GM12865 (cell line): Measurements from ENCODE around the gene GUCY1A2.

Source experiments
- DNase-seq: peaks from one replicate; pipeline ENCODE4 v3.0.0; 2010; ENCODE audit warnings: low read depth
- H3K4me3 ChIP-seq: 2 replicates; pipeline ENCODE4 v1.5.1; 2011; ENCODE audit warnings: mild to moderate bottlenecking, low read depth, low read length, control low read depth
- TF ChIP-seq, protein P1 (sequence below): IDR thresholded peaks from 2 replicates; pipeline ENCODE4 v1.5.1; 2011; ENCODE audit warnings: low read length, control low read depth, low read depth, inconsistent platforms; ENCODE audit not compliant: insufficient read depth; ENCODE audit errors: missing control alignments

The GUCY1A2 gene

DNA sequence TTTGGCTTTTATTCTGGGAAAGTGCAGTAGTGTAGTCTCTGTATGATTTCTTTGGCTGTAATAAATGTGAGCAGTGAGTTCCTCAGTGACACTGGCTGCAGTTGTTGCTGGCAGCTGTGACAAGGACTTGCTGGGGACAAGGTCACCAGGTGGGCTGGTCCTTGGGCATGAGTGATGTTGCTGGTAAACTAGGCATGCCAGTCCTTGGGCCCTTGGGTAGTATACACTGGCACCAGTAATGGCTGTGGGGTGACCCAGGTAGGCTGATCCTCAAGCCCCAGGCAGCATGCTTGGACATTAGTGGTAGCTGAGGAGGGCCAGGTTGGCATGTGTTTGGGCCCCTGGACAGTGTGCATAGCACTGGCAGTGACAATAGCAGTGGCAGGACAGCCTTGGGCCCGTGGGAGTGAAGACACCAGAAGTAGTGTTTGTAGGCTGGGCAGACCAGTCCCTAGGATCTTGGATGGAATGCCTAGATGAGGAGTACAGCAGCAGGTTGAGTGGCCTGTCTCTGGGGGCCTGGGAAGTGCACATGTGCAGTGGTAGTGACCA is 164.3 kb downstream of the GUCY1A2 start:
- no peak for DNase-seq
- no peak overlapping the region for H3K4me3 ChIP-seq
- TF ChIP-seq, protein P1, sequence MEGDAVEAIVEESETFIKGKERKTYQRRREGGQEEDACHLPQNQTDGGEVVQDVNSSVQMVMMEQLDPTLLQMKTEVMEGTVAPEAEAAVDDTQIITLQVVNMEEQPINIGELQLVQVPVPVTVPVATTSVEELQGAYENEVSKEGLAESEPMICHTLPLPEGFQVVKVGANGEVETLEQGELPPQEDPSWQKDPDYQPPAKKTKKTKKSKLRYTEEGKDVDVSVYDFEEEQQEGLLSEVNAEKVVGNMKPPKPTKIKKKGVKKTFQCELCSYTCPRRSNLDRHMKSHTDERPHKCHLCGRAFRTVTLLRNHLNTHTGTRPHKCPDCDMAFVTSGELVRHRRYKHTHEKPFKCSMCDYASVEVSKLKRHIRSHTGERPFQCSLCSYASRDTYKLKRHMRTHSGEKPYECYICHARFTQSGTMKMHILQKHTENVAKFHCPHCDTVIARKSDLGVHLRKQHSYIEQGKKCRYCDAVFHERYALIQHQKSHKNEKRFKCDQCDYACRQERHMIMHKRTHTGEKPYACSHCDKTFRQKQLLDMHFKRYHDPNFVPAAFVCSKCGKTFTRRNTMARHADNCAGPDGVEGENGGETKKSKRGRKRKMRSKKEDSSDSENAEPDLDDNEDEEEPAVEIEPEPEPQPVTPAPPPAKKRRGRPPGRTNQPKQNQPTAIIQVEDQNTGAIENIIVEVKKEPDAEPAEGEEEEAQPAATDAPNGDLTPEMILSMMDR: no peak

DNA sequence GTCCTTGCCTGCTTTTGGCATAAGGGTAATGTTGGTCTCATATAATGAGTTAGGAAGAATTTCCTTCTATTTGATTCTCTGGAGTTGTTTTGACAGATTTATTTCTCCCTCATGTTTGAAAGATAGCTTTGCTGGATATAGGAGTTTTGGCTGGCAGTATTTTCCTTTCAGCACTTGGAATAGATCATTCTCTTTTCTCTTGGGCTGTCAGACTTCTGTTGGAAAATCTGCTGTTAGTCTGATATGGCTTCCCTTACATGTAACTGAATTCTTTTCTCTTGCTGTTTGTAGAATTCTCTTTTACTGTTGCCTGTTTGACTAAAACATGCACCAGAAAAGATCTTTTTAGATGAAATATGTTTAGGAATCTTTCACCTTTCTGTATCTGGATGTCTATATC is 165.5 kb downstream of the GUCY1A2 start:
- TF ChIP-seq, protein P1: no peak
- DNase-seq: no peak
- no peak overlapping the region for H3K4me3 ChIP-seq

DNA sequence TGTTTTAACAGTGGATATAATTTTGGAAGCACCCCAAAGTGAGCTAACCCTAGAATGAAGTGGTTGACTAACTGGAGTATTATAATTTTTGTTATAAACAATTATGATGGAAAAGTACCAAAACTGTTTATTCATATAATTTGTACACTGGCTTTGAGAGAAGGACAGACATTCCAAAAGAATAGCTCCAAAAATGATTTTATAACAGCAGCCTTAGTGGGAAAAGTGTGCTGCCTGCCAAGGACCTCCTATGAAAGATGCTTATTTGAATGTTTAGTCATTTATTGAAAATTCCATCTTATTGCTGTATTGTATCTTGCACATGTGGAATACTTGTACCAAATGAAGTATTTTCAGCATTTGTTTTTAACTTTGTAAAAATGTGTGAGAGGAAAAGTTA is 169.8 kb downstream of the GUCY1A2 start:
- H3K4me3 ChIP-seq: no peak overlapping the region
- TF ChIP-seq, protein P1: no peak
- no peak for DNase-seq

DNA sequence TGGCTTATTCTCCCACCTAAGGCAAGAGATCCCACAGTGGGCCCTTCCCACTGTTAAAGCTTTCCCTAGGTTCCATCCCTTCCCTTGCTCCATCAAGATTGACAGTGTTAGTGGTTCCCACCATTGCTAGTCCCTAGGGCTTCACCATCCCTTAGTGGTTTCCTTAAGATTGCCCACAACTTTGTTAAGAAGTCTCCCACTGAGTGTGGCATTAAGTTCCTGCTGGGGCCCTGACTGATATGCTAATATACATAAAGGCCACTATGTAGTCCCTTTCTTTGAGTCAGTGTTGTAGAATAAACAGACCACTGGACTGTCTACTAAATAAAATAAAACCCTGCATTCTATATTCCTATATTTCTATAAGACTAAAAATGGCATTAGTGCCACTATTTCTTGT is 176.1 kb downstream of the GUCY1A2 start:
- no peak overlapping the region for H3K4me3 ChIP-seq
- no peak for DNase-seq
- TF ChIP-seq, protein P1: no peak

DNA sequence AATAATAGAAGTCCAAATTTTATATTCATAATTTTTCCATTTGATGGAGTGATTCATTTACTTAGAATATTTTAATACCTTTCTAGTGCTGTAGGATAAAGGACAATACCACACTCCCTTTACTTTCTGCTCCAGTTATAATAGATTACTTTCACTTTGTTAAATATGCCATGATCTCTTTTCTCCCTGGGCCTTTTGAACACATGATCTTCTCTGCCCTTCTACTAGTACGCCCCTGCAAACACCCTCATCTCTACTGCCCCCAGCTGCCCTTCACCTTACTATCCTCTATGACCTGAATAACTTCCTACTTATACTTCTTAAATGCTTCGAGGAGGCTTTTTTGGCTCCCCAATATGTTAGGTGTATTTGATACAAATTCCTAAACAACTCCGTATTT is 177.3 kb downstream of the GUCY1A2 start:
- TF ChIP-seq, protein P1: no peak
- no peak for DNase-seq
- no peak overlapping the region for H3K4me3 ChIP-seq

DNA sequence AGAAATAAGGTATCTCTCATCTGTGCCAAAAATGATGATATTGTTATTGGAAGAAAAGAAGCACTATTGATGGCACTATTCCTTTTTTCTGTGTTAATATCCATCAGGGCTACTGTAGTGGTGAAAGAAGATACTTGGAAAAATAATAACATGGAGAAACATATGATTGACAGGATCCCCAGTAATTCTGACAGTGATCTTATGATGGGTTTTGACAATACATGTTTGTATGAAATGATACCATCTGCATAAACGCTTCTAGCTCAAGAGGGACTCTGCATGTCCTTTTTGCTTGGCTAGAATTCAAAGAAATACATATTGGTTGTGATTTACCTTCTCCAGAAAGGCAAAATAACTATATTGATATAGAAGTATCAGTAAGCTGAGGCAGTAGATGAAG is 178.1 kb downstream of the GUCY1A2 start:
- H3K4me3 ChIP-seq: no peak overlapping the region
- no peak for DNase-seq
- TF ChIP-seq, protein P1: no peak

DNA sequence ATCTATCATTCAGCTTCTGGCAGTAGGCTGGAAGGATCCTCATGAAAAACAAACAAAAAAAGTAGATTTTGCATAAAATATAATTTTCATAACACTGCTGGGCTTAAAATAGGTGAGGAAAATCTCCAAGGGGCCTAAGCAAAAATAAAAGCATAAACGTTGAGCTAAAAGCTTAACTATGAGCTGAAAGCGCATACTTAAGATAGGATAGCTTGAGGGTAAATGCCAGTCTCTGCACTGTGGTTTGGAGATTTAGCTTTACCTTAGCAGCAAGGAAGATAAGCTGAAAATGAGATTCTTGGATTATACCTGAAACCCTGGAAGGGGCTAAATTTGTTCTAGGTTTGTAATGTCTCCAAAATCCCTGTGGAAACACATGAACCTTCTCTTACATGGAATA is 183.7 kb downstream of the GUCY1A2 start:
- no peak for DNase-seq
- TF ChIP-seq, protein P1: no peak
- no peak overlapping the region for H3K4me3 ChIP-seq
